Peyer's patch (tissue), 4 donors: Measurements from ENCODE around the gene FGL2. TPM values are rescaled to one million over a fixed set of nuclear protein-coding genes. Genes with fewer than 3 reads are reported as not detected.

ENCODE experiments used
- DNase-seq, 3 donors: peaks; one replicate each; pipeline ENCODE4 v3.0.0-alpha.2; 2017 to 2019
- H3K27ac ChIP-seq, 4 donors: fragments of 200-600 bp; sonication (generic); one replicate each; pipeline ENCODE4 v1.5.1; 2016 to 2019
- H3K27me3 ChIP-seq, 2 donors: fragments of 200-600 bp; sonication (generic); one replicate each; pipeline ENCODE4 v1.5.1; 2019
- H3K36me3 ChIP-seq, 3 donors: fragments of 200-600 bp; sonication (generic); one replicate each; pipeline ENCODE4 v1.5.1; 2016 to 2019
- H3K4me1 ChIP-seq, 4 donors: fragments of 200-600 bp; sonication (generic); one replicate each; pipeline ENCODE4 v1.5.1; 2016 to 2019
- H3K4me3 ChIP-seq, 4 donors: fragments of 200-600 bp; sonication (generic); 1 replicate in 3 of 4; 2 replicates in 1 of 4; pipeline ENCODE4 v1.5.1; 2016 to 2019; ENCODE audit warnings: mild to moderate bottlenecking in 1 of 4
- H3K9me3 ChIP-seq, 4 donors: fragments of 200-600 bp; sonication (generic); one replicate each; pipeline ENCODE4 v1.5.1; 2016 to 2019; ENCODE audit warnings: mild to moderate bottlenecking in 1 of 4
- POLR2A ChIP-seq, 2 donors: fragments of 450-650 bp; IDR thresholded peaks; one replicate each; pipeline ENCODE4 v1.5.1; 2017; ENCODE audit warnings: antibody characterized with exemption in 2 of 2, mild to moderate bottlenecking in 2 of 2, moderate library complexity in 2 of 2
- total RNA-seq, 4 donors: library from RNA; depleted of rRNA; stranded (reverse); fragments of >200 nt; gene quantifications; one replicate each; pipeline ENCODE4 v1.1.0, GENCODE V29; 2016
- TF ChIP-seq, protein P1 (sequence below), 6 experiments: fragments of 450-650 bp in 4 of 6; fragments of 200-600 bp in 2 of 6; sonication (generic) in 1 of 6; IDR thresholded peaks; one replicate each; pipeline ENCODE4 v1.5.1; 2017 to 2019; ENCODE audit warnings: antibody characterized with exemption in 6 of 6, mild to moderate bottlenecking in 3 of 6, moderate library complexity in 1 of 6

Gene FGL2
- total RNA-seq, 4 donors from 2014 or later = 16.1 to 27.2 (median 24.5) TPM

DNA sequence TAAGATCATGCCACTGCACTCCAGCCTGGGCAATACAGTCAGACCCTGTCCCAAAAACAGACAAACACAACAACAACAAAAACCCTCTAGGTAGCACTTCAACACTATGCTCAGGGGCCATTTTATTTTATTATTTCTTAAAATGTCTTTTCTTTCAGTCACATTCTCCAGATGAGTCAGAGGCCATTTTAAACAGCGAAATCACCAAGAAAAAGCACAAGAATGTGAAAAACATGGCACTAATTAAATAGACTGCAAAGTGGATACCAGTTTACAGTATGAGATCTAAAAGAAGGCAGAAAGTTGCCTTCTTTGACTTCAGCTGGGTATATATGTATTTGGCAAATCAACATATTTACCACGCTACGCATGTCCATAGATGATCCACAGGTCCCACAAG, 6.1 kb upstream of the FGL2 start:
- Histone ChIP-seq H3K27me3 (no peaks in the 10 kb centered on the region), H3K9me3 (peaks cover 0 to 17% (median 6%) of the 10 kb centered on the region in 4 donors), H3K4me1 (peaks cover 0 to 18% (median 0%) of the 10 kb centered on the region in 4 donors), H3K36me3 (no peaks in the 10 kb centered on the region), H3K4me3 (no peak overlapping the region), H3K27ac (no peak overlapping the region)
- TF ChIP-seq POLR2A (IDR thresholded peaks at IDR 0.05) = no peak
- DNase-seq = no peak

DNA sequence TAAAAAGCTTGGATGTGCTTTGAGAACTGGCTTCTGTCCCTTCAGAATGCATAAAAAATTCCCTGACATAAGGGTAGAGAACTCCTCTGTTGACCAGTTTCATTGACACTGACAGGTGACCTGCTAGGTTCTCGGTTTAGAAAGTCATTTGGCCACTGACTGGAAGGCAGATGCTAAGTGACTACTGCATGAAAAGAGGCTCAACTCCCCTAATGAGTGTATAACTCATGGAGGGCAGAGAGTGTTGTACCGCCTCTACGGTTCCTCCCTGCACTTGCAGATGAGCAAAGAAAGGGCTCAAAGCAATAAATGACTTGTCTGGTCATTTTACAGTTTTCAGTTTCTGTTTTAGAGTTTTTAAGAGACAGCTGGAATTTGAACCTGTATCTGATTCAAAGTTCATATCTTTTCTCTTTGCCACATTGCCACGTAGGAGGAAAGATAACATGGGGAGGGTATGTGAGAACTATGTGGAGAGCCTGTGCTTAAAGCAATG, 2.9 kb upstream of the FGL2 start:
- Histone ChIP-seq H3K9me3 (no peaks in the 10 kb centered on the region), H3K27ac (peak overlapping the region; percentile 3 to 70 (median 32)), H3K36me3 (no peaks in the 10 kb centered on the region), H3K27me3 (no peaks in the 10 kb centered on the region), H3K4me1 (peaks cover 0 to 18% (median 0%) of the 10 kb centered on the region in 4 donors), H3K4me3 (no peak overlapping the region)
- no peak for TF ChIP-seq POLR2A (IDR thresholded peaks at IDR 0.05)
- TF ChIP-seq, protein P1, sequence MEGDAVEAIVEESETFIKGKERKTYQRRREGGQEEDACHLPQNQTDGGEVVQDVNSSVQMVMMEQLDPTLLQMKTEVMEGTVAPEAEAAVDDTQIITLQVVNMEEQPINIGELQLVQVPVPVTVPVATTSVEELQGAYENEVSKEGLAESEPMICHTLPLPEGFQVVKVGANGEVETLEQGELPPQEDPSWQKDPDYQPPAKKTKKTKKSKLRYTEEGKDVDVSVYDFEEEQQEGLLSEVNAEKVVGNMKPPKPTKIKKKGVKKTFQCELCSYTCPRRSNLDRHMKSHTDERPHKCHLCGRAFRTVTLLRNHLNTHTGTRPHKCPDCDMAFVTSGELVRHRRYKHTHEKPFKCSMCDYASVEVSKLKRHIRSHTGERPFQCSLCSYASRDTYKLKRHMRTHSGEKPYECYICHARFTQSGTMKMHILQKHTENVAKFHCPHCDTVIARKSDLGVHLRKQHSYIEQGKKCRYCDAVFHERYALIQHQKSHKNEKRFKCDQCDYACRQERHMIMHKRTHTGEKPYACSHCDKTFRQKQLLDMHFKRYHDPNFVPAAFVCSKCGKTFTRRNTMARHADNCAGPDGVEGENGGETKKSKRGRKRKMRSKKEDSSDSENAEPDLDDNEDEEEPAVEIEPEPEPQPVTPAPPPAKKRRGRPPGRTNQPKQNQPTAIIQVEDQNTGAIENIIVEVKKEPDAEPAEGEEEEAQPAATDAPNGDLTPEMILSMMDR (IDR thresholded peaks at IDR 0.05) = no peak
- peak in 1 of 3 donors; percentile 67 for DNase-seq

DNA sequence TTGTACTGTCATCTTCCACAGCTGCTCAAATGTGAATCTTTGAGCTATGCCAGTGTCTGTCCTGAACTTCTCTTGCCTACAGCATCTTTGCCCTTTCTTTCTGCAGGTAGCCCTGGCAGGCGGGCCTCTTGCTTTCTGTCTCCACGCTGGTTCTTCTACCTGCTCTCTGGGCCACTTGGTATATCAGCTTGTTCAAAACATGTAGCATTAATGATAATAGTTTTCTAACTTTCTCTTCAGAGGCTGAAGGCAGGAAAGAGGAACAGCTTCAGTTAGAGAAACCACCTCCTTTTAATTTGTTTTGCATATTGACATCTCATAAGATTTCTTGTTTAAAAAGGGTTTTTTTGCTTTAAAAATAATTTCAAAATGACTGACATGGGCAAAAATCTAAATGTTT, 923 bp upstream of the FGL2 start:
- H3K27ac ChIP-seq = peak overlapping the region in 3 of 4 donors; percentile 50 to 76 (median 65)
- DNase-seq = peak in 2 of 3 donors; percentile 52 to 62
- peak overlapping the region in 1 of 4 donors; percentile 50 for H3K4me3 ChIP-seq
- H3K9me3 ChIP-seq = no peaks in the 10 kb centered on the region
- no peaks in the 10 kb centered on the region for H3K27me3 ChIP-seq
- peaks cover 0 to 23% (median 0%) of the 10 kb centered on the region in 4 donors for H3K4me1 ChIP-seq
- no peaks in the 10 kb centered on the region for H3K36me3 ChIP-seq
- TF ChIP-seq POLR2A (IDR thresholded peaks at IDR 0.05) = no peak
- TF ChIP-seq, protein P1 (IDR thresholded peaks at IDR 0.05) = no peak

DNA sequence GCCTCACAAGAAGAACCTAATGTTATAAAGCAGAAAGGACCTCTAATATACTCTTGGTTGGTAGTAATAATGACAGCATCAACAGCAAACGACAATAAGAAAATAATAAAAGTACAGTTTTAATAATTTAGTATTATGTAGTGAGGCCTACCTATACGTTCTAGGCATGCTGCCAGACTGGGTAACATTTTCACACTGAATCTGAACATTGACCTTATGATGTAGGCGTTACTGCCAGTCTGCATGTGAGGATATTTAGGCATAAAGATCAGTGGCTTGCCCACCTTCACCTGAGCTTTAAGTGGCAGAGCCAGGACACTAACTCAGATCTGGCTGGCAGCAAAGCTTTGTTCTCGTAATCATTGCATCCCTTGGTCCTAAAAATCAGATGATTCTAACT, 2.5 kb downstream of the FGL2 start:
- H3K4me3 ChIP-seq = peak overlapping the region in 3 of 4 donors; percentile 8 to 56 (median 50)
- H3K36me3 ChIP-seq = no peaks in the 10 kb centered on the region
- peaks cover 0 to 13% (median 4%) of the 10 kb centered on the region in 4 donors for H3K4me1 ChIP-seq
- no peak for DNase-seq
- H3K9me3 ChIP-seq = no peaks in the 10 kb centered on the region
- H3K27ac ChIP-seq = peak overlapping the region; percentile 50 to 83 (median 66)
- H3K27me3 ChIP-seq = no peaks in the 10 kb centered on the region
- no peak for TF ChIP-seq POLR2A (IDR thresholded peaks at IDR 0.05)
- TF ChIP-seq, protein P1 (IDR thresholded peaks at IDR 0.05) = no peak

DNA sequence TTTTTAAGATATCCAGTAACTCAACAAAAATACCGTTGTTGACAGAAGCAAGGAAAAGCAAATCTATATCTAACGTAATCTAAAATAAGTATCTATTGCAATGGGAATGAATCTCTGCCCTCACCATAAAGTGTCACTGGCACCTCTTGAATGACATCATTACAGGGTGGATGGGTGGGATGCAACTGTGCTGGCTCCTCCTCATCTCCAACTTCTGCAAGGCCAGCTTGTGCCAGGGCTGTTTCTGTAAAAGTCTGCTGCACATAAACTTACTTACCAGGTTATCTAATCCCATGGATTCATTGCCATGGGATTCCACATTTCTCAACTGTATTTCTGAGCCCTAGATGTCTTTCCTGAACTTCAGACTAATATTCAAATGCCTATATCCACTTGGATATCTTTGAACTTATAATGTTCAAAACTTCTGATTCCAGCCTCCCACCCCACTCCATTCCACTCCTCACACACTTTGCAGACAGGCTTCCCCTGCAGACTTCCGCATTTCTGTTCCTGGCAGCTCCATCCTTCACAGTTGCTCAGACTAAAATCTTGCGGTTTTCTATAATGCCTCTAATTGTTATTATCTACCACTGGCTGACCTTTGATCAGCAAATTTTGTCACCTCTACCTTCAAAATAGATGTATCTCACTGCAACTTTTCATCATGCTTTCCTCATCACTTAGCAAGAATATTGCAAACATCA, 10.7 kb downstream of the FGL2 start:
- no peak overlapping the region for H3K27ac ChIP-seq
- no peak overlapping the region for H3K4me3 ChIP-seq
- no peak for TF ChIP-seq POLR2A (IDR thresholded peaks at IDR 0.05)
- H3K4me1 ChIP-seq = peaks cover 0 to 8% (median 0%) of the 10 kb centered on the region in 4 donors
- H3K27me3 ChIP-seq = no peaks in the 10 kb centered on the region
- DNase-seq = no peak
- H3K36me3 ChIP-seq = no peaks in the 10 kb centered on the region
- no peaks in the 10 kb centered on the region for H3K9me3 ChIP-seq

DNA sequence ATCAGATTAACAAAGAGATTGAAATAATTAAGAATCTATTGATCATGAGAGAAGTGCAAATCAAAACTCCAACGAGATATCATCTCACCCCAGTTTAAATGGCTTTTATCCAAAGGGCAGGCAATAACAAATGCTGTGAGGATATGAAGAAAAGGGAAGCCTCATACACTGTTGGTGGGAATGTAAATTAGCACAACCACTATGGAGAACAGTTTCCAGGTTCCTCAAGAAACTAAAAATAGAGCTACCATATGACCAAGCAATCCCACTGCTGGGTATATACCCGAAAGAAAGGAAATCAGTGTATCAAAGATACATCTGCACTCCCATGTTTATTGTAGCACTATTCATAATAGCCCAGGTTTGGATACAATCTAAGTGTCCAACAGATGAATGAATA, 13.8 kb downstream of the FGL2 start:
- DNase-seq = no peak
- H3K27ac ChIP-seq = no peak overlapping the region
- TF ChIP-seq, protein P1 (IDR thresholded peaks at IDR 0.05) = no peak
- TF ChIP-seq POLR2A (IDR thresholded peaks at IDR 0.05) = no peak

More for the DNA sequence above, 13.8 kb downstream of the FGL2 start:
- Histone ChIP-seq H3K36me3 (no peaks in the 10 kb centered on the region), H3K4me3 (no peak overlapping the region), H3K9me3 (no peaks in the 10 kb centered on the region), H3K4me1 (no peaks in the 10 kb centered on the region), H3K27me3 (no peaks in the 10 kb centered on the region)
